GM21515 (cell line): ENCODE data around the gene APBA2.
"Not testable (repeated sequence)": the region's sequence is repeated elsewhere in the genome, so short reads cannot be mapped to it uniquely, and the experiment has no call there.

Experiments
- ATAC-seq: cut with Tn5 transposase; IDR thresholded peaks from one replicate; pipeline ENCODE4 v1.9.1; 2021; ENCODE audit not compliant: unreplicated experiment

APBA2 gene

DNA sequence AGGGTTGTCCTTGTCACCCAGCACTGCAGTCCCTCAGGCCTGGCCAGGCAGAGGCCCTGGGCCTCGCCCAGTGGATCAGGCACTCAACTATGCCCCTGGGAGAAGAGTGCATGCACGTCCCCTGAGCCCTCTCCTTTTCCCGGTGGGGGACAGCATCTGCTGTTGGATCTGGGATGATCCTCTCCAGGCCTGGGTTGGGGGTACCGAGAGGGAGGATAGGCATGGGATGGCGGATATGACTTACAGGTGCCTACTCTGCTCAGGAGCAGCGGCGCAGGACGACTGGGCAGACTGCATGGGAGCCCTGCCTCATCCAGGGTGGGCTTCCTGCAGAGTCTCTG lies 9.0 kb upstream of the APBA2 start:
- no peak for ATAC-seq

DNA sequence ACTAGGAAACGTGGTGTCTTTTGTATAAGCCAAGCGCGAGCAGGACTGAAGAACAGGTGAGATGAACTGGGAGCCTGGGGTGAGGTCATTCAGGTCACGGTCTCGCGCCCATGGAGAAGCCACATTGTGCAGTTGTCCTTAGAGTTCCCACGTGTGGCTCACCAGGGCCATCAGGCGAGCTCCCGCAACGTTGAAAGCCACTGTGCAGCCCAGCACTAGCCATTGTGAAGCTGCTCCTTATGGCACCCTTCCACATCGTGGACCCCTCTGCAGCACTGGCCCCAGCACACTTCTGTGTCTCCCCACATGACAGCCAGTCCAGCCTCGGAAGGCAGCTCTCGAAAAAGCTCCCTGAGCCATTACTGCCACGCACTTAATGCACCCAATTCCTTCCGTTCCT lies 7.6 kb upstream of the APBA2 start:
- ATAC-seq: no peak

DNA sequence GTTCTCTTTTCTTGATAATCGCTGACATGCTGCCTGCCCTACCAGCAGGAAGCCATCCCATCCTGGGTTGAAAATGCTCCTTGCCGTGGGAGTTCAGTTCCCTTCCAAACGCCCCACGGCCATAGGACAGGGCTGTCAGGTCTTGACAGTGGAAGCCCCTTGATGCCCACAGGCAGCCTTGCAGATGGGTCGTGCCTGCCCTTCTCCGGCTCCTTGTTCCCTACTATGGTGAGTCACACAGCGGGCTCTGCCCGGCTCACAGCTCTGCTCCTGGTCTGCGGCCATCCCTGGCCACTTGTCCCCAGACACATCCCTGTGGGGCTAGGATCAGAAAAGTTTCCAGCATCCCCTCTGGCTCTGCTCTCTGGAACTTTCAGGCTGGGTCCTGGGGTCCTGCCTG lies 6.2 kb upstream of the APBA2 start:
- no peak for ATAC-seq

DNA sequence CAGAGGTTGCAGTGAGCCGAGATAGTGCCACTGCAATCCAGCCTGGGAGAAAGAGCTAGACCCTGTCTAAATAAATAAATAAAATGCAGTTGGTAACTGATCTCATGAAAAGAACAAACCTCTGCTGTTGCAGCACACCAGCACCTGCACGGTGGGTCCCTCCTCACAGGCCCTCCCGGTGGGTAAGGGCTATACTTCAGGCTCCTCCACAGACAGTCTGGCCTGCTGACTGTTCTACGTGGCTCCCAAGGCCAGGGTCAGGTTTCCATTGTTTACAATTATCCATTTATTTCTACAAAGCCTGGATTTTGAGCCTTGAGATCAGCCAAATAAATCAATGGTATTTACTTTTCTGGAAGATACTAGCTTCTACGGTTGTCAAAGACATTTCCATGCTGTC lies 5.1 kb upstream of the APBA2 start:
- ATAC-seq: no peak

DNA sequence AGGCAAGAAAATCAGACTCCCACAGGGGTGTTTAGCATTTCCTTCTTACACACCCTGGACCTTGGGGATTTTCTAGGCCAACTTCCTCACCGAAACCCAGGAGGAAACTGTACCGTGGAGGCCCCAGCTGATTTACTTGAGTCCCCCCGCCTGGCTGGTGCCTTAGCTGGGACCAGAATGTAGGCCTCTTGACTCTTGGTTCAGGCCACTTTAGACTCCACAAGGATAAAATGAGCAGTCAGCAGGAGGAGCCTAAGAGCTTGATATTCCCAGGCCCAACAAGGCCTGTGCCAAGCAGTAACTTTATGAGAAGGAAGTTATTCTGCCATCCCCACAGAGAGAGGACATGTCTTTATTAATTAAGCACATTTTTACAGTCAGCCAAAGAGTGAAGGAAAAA lies 4.6 kb upstream of the APBA2 start:
- ATAC-seq: no peak

DNA sequence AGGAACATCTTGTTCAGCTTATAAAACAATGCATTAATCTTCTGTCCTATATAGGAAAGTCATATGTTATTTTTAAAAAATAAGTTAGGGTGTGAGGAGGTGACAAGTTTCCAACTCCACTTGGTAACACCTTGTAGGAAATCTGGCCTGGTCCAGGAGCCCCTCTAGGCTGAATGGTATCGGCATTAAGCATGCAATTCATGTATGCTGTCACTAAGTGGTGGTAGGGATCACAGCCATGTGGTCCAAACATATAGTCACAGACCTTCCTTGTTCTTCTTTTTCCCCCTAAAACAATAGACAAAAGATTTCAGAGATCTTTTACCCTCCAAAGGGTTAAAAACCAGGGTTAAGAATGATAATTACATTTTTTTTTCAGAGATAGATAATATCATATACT lies 4.2 kb upstream of the APBA2 start:
- no peak for ATAC-seq

DNA sequence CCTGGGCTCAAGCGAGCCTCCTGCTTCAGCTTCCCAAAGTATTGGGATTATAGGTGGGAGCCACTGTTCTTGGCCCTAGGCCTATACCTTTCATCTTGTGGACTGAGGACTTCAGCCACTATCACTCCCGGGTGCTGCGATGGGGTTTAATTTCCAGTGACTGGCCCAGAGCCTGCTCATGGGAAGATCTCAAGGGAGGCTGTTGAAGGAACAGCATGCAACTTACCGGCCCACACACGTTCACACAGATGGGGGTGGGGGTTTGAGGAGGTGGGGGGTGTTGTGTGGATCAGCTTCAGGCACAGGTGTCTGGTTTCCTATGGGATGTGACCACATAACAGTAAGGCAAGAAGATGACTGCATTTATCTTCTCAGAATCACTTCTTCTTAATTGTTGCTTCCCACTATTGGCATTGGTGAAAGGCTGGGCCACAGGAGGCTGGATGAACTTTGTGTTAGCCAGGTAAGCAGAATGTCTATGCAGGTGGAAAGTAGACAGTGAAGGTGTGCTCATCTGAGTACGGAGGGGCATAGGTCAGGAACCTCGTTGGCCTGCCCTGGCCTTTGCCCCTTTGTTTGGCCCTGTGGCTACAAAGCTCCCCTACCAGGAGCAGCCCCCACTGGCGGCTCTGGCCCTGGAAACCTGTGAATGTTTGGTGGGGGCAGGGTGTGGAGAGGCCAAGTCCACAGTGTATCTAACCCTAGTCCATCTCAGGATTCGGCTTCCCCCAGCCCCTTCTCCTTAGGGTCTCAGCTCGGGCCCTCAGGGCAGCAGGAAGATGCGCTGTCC lies 1.4 kb upstream of the APBA2 start:
- no peak for ATAC-seq

DNA sequence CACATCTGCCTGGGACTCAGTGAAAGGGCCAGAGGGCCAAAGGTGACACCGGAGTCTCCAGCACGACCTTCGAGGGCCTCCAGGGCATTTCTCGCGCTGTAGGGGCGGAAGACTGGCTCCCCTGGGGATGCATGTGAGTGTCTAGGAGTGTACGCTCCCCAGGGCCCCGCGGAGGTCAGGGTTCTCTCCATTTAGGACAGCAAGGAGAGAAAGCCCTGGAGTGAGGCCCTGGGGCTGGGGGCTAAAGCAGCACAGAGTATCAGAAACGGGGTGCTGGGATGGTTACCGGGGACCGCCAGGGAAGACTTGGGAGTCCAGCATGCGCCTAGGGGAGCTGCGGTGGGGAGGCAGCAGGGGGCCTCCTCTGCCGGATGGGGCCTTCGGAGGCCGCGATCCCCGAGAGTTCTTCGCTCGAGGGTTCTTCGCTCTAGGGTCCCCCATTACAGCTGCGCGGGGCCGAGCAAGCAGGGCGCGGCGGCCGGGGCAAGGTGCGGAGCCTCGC lies 595 bp upstream of the APBA2 start:
- no peak for ATAC-seq

DNA sequence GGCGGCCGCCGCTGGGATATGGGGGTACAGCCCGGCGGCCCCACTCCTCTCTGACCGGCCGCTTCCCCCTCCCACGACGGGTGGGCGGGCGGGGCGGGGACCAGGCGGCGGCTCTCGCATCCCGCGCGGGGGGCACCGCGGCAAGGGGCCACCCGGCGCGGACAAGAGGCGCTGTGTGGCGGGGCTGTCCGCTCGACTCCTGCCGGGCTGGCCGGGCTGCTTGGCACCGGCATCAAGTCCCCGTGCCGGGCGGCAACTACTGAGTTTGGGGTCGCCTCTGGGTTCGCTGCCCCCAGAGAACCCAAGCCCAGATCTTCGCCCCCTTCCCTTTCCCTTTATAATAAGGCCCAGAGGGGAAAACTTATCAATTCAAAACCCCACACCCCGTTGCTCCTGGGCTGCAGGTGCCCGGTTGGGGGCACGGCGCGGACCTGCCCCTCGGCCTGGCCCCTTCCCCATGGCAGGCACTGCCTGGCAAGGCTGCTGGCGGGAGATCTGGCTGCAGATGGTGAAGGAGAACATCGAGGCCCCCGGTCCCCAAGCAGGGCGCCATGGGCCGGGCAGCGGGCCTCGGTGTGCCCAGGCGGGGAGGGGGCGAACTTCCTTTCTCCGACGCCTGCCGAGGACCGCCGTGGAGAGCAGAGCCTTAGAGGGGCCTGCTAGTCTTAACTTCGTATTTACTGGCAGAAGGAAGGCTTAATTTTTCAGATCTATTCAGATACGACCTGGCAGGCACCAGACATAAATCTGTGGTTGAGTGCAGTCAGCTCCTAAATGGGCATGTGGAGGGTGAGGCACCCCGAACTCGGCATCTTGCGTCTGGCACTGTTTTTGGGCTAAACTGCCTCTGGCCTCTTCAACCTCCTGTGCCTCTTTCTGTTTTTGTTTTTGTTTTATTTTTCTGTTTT lies 911 bp downstream of the APBA2 start:
- ATAC-seq: no peak

DNA sequence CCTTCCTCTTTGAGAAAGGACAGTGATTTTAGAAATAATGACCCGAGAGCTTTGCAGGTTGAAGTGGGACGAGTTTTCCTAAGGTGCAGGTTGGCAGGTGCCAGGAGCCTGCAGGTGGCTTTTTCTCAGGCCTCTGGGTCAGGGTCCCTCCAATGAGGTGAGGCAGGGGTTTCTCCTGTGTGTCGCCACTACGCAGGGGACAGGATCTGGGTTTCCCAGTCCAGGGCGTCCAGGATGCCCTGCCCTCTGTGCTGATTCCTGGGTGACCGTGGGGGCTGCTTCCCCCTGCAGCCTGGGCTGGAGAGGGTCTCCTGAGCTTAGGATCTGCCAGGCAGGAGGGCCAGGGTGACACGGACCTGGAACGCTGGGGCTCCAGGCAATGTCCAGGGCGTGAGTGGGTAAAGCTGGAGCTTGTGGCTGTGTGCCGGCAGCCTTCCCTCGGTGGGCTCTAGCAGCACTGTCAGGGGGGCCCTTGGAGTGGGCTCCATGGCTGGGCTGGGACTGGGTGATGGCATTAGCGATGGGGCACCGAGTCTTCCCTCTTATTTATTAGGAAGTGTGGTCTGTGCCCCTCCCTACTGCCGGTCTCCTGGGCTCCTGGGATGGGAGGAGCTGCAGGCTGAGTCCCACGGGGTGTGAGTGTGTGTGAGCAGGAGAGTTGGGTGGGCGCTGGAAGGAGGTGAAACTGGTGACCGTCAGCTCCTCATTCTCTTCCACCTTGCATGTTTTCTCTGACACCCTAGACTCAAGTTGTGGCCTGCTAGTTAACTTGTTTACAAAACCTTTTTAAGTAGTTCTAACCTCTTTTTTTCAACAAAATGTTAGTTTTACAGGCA lies 1.8 kb downstream of the APBA2 start:
- no peak for ATAC-seq

DNA sequence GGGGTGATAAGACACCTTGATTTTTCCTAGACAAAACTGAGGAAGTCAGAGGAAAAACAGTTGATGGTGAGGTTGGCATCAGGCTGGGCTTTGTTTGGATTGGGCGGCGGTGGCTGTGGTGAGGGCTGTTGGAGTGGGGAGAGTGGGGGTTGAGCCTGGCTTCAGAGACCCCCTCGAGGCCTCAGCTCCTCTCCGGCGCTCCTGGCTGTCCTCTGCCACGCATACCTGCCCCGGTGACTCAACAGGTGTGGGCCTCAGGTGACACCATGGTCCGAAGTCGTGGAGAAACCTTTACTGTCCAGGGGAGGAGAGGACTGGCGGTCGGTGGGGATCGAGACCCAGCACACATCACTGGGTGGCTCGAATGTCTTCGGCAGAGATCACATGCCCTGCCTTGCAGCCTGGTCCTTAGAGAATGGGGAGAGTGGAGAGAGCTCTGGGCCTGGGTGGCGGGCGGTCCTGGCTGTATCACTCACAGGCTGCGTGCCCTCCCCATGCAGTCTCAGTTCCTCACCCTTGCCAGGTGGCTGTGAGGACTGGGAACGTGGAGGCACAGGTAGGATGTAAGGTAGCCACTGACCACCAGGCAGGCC lies 2.6 kb downstream of the APBA2 start:
- no peak for ATAC-seq

DNA sequence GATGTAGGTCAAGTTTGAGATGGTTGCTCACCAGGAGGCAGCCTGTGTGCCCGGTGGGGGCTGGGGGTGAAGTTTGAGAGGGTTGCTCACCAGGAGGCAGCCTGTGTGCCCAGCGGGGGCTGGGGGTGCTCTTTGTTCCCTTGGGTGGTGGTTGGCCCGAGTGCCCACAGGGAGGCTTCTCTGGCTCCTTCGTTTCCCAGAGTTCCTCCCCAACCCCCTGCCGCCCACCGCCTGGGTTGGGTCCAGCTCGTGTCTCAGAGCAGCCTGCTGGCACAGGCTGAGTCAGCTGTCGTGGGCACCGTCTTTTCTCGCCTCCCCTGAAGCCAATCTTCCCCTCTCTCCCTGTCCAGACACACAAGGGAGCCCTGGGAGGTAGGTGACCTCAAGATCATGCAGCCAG lies 3.1 kb downstream of the APBA2 start:
- no peak for ATAC-seq

DNA sequence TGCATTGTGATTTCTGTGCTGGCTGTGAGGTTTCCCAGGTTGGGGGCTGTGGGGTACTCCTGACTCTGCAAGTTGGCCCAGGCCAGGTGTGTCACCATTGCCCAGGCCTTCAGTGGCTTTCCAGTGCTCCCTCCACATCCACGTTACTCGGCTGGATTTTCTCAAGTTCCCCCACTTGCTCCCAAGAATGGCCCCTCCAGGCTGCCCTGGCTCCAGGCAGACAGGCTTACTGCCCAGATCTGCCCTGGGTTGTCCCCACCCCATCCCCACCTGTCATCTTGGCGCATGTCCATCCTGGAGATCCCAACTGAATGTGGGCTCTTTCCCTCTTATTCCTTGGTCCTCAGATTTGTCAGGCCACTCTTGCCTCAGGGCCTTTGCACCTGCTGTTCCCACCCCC lies 3.6 kb downstream of the APBA2 start:
- ATAC-seq: no peak

DNA sequence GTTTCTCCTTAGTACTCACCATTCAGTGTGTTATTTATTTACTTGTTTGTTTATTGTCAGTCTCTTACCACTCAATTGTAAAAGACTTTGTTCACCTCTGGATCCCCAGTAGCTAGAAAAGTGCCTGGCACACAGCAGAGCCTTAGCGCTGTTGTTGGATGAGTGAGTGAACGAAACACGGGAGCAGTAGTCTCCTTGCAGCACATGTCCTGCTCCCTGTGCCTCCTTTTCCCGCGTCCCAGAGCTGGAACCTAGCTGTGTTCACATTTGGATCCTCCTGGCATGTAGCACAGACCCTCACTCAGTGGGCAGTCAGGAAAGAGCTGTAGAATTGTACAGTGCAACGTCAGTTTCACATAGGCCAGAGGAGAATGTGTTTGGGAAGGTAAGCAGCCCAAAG lies 4.1 kb downstream of the APBA2 start:
- not testable (repeated sequence) for ATAC-seq

DNA sequence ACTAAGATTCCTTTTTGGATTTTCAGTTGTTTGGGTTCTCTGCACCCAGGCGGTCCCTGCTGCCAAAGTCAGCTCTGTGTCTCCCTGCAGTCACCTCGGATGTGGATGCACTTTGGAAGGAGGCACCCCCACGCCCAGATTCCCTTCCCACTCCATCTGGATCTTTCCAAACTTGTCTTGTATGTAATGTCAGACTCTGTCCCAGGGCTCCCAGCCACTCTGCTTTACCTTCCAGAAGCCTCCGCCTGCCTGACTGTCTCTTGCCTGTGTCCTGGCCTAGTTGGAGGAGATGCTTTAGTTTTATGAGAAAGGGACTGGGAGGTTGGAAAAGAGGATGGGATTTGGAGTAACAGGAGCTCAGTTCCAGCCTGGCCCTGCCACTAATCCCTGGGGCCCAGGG lies 4.5 kb downstream of the APBA2 start:
- not testable (repeated sequence) for ATAC-seq

DNA sequence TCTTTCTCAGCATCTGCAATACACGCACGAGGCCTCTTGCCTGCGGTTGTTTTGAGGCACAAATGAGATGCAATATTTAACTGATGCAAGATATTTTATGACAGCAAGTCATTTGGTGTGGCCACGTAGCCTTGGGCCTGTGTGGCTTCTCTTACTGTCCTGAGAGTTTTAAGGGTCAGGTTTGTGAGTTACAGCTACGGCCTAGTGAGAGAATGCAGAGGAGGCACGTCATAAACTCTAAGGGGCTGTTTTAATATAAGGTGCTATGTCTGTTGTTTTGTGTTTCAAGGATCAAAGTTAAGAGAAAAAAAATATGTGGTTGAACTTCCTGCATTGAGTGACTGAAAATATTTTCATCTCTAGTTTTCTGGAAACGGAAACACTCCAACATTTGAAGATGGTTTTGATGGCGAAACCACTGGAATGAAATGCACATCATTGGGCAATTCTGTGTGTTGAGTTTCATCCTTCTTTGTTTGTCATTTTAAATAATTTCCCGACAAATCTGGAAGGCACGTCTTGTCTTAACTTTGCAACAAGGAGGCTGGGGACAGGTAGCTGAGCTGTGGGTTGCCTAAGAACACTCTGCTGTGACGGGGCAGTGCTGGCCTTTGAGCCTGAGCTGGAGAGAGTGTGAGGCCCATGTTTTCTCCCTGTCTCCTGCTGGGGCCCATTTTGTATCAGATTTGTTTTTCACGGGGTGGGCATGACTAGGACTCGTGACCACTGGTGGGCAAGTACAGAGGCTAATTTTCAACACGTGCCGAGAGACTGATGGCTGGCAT lies 5.1 kb downstream of the APBA2 start:
- no peak for ATAC-seq

DNA sequence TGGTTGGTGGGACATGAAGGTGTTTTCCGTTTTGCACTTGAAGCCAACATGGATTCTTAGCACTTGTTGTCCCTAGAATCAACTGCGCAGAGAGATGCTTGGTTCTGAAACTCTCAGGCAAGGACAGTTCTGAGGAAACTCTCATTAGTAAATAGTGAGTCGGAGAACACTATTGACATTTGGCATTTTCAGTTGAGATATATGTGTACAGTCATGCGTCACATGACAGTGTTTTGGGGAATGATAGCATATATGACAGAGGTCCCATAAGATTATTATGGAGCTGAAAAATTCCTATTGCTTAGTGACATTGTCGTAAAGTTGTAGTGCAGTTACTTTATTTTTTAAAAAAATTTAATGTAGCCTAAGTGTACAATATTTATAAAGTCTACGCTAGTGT lies 5.8 kb downstream of the APBA2 start:
- ATAC-seq: no peak

DNA sequence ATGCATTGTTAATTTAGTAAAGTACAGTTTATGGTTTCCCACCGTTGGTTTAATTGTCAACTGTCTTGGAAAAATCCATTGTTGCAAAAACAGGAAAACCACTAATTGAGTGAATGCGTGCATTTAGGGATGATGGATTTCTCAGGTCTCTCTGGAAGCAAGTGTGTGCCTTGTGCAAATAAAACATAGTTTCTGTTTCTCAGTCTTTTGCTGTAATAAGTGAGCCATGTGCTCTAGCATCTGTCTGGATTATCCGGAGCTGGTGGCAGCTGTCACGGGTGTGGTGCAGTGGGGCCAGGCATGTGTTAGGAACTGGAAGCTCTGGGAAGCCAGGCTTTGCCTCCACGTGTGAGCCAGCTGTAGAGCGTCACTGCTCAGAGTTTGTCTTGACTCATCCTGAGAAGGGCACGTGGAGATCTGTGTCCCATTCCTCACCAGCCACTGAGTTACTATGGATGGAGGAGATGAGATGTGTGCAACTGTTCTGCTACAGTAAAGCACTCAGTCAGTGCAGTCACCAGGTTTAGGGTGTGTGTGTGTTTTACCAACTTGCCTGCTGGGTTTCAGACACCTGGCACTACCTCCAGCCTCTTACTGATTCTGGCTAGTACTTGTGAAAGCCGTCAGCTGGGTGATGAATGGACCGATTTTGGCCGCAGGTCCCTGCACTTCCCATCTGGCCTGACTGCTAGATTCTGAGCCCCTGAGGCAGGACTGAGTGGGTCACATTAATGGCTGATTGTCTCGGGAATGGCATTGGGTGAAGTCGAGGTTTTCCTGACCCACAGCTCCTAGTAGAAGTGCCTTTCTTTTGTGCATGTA lies 7.2 kb downstream of the APBA2 start:
- ATAC-seq: no peak

DNA sequence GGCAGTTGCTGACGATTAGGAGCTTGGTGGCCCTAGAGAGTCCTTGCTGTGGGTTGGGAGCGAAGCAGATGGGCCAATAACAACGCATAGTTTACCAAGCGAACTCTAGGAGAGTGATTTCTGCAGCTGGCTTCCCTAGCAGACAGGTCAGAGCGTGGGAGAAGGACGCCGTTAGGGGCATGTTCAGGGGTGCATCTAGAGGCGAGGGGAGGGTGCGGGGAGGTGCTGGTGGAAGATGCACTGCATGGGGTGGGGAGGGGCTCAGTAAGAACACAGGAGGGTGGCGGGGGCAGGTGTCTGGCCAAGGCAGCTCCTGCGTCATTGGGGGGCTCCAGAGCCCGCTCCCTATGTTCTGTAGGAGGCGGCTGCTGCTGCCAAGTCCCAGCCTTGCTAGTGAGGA lies 8.9 kb downstream of the APBA2 start:
- ATAC-seq: no peak
